GM18951 (cell line): ENCODE measurements around the gene OXCT1.
"Not testable (repeated sequence)": the region's sequence is repeated elsewhere in the genome, so short reads cannot be mapped to it uniquely, and the experiment has no call there.

ENCODE experiments used
- POLR2A ChIP-seq: IDR thresholded peaks from 4 replicates; pipeline ENCODE4 v1.6.1; 2011; ENCODE audit warnings: mild to moderate bottlenecking; ENCODE audit not compliant: insufficient read length, insufficient read depth; ENCODE audit errors: extremely low read depth
- in situ Hi-C: fragments of 300-500 bp; cut with MboI; formaldehyde crosslinking; loops from one replicate; pipeline ENCODE4 v1.12.0; 2022; ENCODE audit warnings: low sequenced_read_pairs, mixed read lengths, inconsistent platforms; ENCODE audit not compliant: unreplicated experiment

OXCT1 gene

GRCh38 chr5:41772056-41772455, 98.2 kb downstream of the OXCT1 start:
- no peak for TF ChIP-seq POLR2A
- in situ Hi-C loops, result no loop called here

DNA sequence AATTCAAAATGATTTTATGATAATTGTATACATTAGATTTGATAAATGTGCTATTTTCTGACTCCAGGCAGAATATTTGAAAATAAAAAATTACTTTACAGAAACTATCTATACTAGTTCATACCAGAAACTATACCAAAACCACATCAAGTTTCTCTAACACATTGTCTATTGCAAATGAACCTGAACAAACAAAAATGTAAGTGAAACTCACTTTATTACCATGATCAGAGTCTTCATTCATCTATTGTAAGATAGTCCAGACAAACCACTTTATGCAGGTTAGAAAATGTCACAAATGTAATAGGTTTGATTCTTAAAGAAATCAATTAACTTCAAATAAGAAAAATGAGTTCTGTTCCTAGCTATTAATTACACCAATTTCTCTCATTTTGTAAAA, 99.4 kb downstream of the OXCT1 start:
- TF ChIP-seq POLR2A, result no peak
- in situ Hi-C loops, result no loop called here

DNA sequence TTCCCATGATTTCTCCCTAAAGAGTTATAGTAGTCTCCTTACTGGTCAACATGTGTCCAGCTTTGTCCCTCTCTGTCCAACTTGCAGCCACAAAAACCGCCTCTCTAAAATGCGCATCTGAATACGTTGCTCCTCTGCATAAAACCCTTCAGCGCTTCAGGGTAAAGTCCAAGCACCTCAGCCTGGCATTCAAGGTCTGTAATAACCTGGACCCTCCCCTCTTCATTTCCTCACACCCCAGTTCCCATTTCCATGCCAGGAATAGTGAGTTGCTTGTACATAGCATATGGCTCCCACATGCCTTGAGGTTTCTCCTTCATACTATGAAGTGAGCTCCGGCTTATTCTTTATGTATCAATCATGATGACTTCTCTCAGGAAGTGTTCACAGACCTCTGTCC, 101.5 kb downstream of the OXCT1 start:
- TF ChIP-seq POLR2A, result no peak
- in situ Hi-C loops, result no loop called here

DNA sequence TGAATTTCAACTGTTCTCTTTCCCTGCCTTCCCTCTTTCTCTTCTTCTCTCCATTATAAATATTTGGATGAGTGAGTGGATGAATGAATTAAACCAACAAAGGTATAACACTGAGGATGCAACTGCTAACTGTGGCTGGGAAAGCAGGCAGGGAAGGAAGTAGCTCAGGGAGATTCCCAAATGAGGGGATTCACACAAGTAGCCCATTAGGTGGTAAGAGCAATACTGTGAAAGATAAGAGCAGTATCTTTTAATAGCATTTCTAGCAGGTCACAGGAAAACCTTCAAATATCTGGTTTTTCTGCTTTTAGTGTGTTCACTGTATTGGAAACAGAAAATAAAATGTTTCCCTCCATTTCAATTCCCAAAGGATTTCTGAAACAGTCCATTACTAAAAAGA, 105.6 kb downstream of the OXCT1 start:
- no peak for TF ChIP-seq POLR2A
- in situ Hi-C loops, result no loop called here

GRCh38 chr5:41763574-41763973, 106.7 kb downstream of the OXCT1 start:
- in situ Hi-C loops, result no loop called here
- TF ChIP-seq POLR2A, result no peak

- TF ChIP-seq POLR2A, result no peak
- in situ Hi-C loops, result no loop called here
These were observed 107.1 kb downstream of the OXCT1 start for GRCh38 chr5:41763081-41763480.

DNA sequence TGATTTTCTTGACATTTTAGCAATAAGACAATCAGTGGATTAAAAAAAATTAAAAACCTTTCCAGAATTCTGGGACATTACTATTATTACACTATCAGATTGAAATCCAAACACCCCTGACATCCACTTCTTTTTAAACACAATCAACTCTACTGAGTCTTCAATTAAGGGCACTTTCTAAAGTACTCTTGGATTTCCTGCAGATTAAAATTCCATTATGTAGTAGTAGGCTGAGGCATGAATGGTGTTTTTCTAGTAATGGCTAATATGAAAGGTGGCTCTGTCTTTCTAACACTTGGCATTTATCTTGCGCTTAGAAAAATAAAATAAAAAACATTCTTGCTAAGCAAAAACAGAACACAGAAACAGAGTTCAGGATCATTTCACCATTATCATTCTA, 107.8 kb downstream of the OXCT1 start:
- no peak for TF ChIP-seq POLR2A
- in situ Hi-C loops, result no loop called here

GRCh38 chr5:41761663-41762062, 108.6 kb downstream of the OXCT1 start:
- in situ Hi-C loops, result no loop called here
- TF ChIP-seq POLR2A, result no peak

DNA sequence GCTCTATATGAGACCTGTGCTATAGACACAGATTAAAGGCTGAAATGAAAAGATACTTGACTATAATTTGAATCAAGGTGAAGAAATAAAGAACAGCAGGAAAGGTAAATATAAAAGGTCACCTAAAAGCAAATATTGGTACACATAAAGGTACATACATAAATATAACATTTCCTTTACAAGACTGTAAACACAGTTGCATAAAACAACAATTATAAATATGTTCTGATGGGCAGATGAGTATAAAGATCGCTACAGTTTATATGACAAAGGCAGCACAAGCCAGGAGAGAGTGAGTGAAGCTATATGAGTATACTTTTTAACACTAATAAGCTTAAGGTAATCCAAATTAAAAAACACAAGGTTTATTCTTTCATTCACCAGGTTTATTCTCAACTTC, 114.5 kb downstream of the OXCT1 start:
- no peak for TF ChIP-seq POLR2A
- in situ Hi-C loops, result no loop called here

GRCh38 chr5:41754857-41755256, 115.4 kb downstream of the OXCT1 start:
- no peak for TF ChIP-seq POLR2A
- in situ Hi-C loops, result no loop called here

GRCh38 chr5:41751867-41752266, 118.4 kb downstream of the OXCT1 start:
- no peak for TF ChIP-seq POLR2A
- in situ Hi-C loops, result no loop called here

DNA sequence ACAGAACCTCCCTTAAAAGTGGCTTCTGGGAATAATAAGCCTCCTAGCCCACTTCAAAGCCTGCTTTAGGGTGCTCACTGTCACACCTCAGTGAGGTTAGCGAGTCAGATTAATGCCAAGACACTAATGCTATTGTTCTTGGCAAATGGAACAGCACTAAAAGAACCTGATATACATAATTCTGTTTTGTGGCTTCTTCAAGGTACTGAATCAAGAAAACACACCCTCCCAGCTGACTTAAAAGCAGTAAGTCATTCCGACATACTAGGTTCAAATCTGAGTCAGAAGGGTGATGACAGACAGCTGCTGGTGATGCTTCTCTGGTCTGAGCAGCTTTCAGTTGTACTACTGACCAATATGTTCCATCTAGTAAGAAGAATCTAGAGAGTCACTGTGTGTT, 121.6 kb downstream of the OXCT1 start:
- TF ChIP-seq POLR2A, result no peak
- in situ Hi-C loops, result no loop called here

DNA sequence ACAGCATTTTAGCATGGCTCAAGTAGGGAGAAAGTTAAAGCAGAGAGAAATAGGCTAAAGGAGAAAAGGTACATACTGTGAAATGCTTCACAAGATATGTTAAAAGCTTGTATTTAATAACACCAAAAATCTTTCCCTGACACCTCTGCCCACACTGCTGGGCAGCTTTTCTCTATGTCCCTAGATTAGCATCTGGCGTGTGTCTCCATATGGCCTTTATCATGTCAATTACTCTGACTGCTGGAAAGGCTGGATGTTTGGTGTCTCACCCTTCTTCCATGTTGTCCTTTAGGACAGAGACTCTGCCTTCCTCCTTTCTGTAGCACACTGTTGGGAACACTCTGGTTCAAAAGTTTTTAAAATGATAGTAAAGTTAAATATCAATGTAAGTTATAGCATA, 122.5 kb downstream of the OXCT1 start:
- in situ Hi-C loops, result no loop called here
- no peak for TF ChIP-seq POLR2A

DNA sequence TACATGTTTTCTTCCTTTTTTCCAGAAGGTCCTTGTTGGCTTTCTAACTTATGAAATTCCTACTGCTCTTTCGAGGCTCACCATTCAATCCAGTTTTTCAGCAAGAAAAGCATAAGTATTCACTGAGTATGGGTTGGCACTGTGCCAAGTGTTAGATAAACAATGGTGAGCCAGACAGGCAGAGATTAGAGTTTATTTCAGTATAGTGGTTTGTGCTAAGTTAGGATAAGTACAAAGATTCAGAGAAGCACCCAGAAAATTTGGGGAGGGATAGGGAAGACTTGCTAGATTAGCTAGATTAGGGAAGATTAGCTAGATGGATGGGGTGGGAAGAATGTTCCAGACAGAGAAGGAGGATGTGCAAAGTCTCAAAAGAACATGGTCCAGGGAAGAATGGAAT, 122.9 kb downstream of the OXCT1 start:
- no peak for TF ChIP-seq POLR2A
- in situ Hi-C loops, result no loop called here

- in situ Hi-C loops, result not testable (repeated sequence)
These were observed 127.6 kb downstream of the OXCT1 start for GRCh38 chr5:41742608-41743007.
